HAP-1 (cell line): Measurements from ENCODE around the gene LRIG2.
"Not testable (repeated sequence)": the region's sequence is repeated elsewhere in the genome, so short reads cannot be mapped to it uniquely, and the experiment has no call there.

Experiments
- DNase-seq, 2 experiments: peaks; one replicate each; pipeline ENCODE4 v3.0.0-alpha.2; 2016 to 2020; ENCODE audit warnings: low spot score in 2 of 2
- H3K27me3 ChIP-seq: fragments of 250-450 bp; sonication (Bioruptor Pico); 2 replicates; pipeline ENCODE4 v1.5.1; 2020; ENCODE audit warnings: low read depth, mild to moderate bottlenecking, moderate library complexity
- H3K36me3 ChIP-seq: fragments of 250-450 bp; sonication (Bioruptor Pico); replicated peaks from 2 replicates; pipeline ENCODE4 v1.5.1; 2020; ENCODE audit warnings: mild to moderate bottlenecking
- H3K4me1 ChIP-seq: fragments of 250-450 bp; sonication (Bioruptor Pico); 2 replicates; pipeline ENCODE4 v1.5.1; 2020; ENCODE audit warnings: mild to moderate bottlenecking
- H3K4me3 ChIP-seq: fragments of 250-450 bp; sonication (Bioruptor Pico); 2 replicates; pipeline ENCODE4 v1.5.1; 2020; ENCODE audit warnings: mild to moderate bottlenecking, moderate library complexity
- H3K9me3 ChIP-seq: fragments of 250-450 bp; sonication (Bioruptor Pico); 2 replicates; pipeline ENCODE4 v1.5.1; 2020; ENCODE audit warnings: mild to moderate bottlenecking, moderate library complexity
- in situ Hi-C: fragments of 300-500 bp; cut with MboI; formaldehyde crosslinking; loops from 3 replicates; pipeline ENCODE4 v1.14.3; 2020; ENCODE audit warnings: low sequenced_read_pairs, inconsistent platforms, mixed read lengths

The LRIG2 gene

GRCh38 chr1:113142791-113143190 lies 69.8 kb downstream of the LRIG2 start:
- H3K36me3 ChIP-seq = no peaks in the 10 kb centered on the region
- H3K9me3 ChIP-seq = no peaks in the 10 kb centered on the region
- no peak for DNase-seq
- H3K4me1 ChIP-seq = peaks cover 2% of the 10 kb centered on the region; the same call in 1 of the 2 replicates
- H3K4me3 ChIP-seq = no peak overlapping the region
- H3K27me3 ChIP-seq = no peaks in the 10 kb centered on the region
- in situ Hi-C loops = loop anchor here (5.0 kb wide), 1 partner anchor 535 kb away; no protein-coding TSS in a partner anchor

- Histone ChIP-seq H3K36me3 (no peaks in the 10 kb centered on the region), H3K9me3 (no peaks in the 10 kb centered on the region), H3K4me3 (no peak overlapping the region)
Observed at GRCh38 chr1:113146242-113147072, 73.5 kb downstream of the LRIG2 start.

DNA sequence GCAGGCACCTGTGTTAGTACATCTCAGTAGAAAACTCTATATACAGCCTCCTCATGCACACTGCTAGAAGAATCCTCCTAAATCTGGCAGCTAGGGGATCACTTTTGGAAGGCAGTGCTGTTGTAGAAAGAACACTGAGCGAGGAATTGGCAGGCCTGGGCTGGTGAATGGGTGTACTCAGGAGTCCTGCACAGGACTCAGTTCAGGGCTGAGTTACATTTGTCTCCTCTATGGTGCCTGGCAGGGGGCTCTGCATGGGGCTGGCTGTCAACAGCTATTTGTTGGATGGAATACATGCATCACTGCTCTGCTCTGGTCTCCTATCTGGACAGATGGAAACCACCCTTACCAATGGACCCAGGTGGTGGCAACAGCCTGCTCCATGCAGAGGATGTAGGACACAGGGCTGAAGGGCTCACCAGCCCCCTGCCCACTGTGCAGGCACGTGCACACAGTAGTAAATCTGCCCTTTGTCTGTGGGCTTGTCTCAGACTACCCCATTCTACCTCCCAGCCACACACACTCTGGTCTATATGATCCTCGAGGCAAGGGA lies 74.2 kb downstream of the LRIG2 start:
- peaks cover 3% of the 10 kb centered on the region; the same call in 1 of the 2 replicates for H3K4me1 ChIP-seq
- in situ Hi-C loops = no loop called here
- no peak overlapping the region for H3K4me3 ChIP-seq
- DNase-seq = no peak
- no peaks in the 10 kb centered on the region for H3K36me3 ChIP-seq
- no peaks in the 10 kb centered on the region for H3K27me3 ChIP-seq
- no peaks in the 10 kb centered on the region for H3K9me3 ChIP-seq

More at GRCh38 chr1:113146242-113147072, 73.5 kb downstream of the LRIG2 start:
- H3K27me3 ChIP-seq = no peaks in the 10 kb centered on the region
- H3K4me1 ChIP-seq = peaks cover 3% of the 10 kb centered on the region; the same call in 1 of the 2 replicates
- no peak for DNase-seq
- in situ Hi-C loops = no loop called here

- Histone ChIP-seq H3K4me3 (no peak overlapping the region), H3K27me3 (no peaks in the 10 kb centered on the region), H3K36me3 (no peaks in the 10 kb centered on the region), H3K4me1 (peaks cover 3% of the 10 kb centered on the region; the same call in 1 of the 2 replicates), H3K9me3 (no peaks in the 10 kb centered on the region)
- no peak for DNase-seq
- in situ Hi-C loops = no loop called here
Observed at GRCh38 chr1:113147826-113148225, 74.8 kb downstream of the LRIG2 start.

DNA sequence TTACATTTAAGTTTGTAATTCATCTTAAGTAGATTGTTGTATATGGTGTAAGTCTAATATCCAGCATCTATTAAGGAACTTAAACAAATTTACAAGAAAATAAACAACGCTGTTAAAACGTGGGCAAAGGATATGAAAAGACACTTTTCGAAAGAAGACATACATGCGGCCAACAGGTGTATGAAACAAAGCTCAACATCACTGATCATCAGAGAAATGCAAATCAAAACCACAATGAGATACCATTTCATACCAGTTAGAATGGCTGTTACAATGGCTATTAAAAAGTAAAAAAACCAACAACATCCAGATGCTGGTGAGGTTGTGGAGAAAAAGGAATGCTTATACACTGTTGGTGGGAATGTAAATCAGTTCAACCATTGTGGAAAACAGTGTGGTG lies 77.5 kb downstream of the LRIG2 start:
- H3K36me3 ChIP-seq, DNase-seq, H3K27me3 ChIP-seq, H3K4me1 ChIP-seq, in situ Hi-C loops, H3K4me3 ChIP-seq, H3K9me3 ChIP-seq: not testable (repeated sequence)

DNA sequence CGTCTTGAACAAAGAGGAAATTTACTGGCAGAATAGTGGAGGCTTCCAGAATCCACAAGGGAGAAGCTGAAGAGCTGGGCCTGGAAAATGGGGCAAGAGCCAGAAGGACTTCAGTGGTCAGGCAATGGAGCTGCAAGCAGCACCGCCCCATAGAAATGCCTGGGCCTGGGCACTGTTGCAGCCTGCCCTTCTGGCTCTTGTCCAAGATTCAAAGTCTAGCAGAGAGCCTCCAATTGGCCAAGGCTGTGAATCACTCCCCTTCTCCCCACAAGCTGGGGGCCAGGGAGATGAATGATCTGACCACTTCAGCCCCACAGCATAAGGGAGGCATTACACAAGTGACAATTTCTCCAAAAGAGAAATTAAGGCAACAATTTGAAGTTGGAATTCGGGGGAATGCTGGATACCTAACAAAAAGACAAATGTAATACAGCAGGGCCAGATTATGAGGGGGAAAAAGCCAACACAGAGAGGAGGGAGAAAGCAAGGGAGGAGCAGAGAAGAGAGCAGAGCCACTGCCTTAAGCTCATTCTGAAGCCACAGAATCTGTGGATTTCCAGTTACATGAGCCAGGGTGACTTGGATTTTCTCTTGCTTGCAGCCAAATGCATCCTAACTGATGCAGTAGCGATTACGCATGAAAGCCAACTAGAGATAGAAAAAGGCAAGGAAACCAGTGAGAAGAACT lies 80.3 kb downstream of the LRIG2 start:
- Histone ChIP-seq H3K27me3 (no peaks in the 10 kb centered on the region), H3K4me1 (peaks cover 3% of the 10 kb centered on the region; the same call in 1 of the 2 replicates), H3K4me3 (no peak overlapping the region), H3K36me3 (no peaks in the 10 kb centered on the region), H3K9me3 (no peaks in the 10 kb centered on the region)
- no peak for DNase-seq
- in situ Hi-C loops = no loop called here

- no peak for DNase-seq
- H3K9me3 ChIP-seq = no peaks in the 10 kb centered on the region
- in situ Hi-C loops = no loop called here
- no peak overlapping the region for H3K4me3 ChIP-seq
- no peaks in the 10 kb centered on the region for H3K36me3 ChIP-seq
- H3K27me3 ChIP-seq = no peaks in the 10 kb centered on the region
- no peaks in the 10 kb centered on the region for H3K4me1 ChIP-seq
Observed at GRCh38 chr1:113156368-113156767, 83.4 kb downstream of the LRIG2 start.

GRCh38 chr1:113158743-113159142 lies 85.7 kb downstream of the LRIG2 start:
- DNase-seq, H3K4me3 ChIP-seq, H3K27me3 ChIP-seq, H3K36me3 ChIP-seq, in situ Hi-C loops, H3K4me1 ChIP-seq, H3K9me3 ChIP-seq: not testable (repeated sequence)

DNA sequence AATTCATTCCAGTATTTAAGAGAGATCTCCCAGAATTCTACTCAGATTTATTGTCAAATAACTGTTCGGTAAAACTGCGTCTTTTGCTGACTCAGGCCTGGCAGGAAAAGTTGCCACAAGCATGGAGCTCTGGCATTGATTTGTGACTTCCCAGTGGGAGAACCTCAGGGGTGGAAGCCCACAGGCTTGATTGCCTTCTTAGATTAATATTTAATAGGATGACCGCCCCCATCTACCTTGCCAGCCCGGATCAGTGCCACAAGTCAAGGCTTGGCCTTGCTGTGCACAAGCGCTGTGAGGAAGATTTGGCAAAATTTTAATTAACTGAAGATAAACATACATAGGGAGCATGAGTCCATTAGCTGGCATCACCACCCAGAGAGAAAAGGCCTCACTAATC lies 93.5 kb downstream of the LRIG2 start:
- no peaks in the 10 kb centered on the region for H3K27me3 ChIP-seq
- no peaks in the 10 kb centered on the region for H3K9me3 ChIP-seq
- H3K4me3 ChIP-seq = no peak overlapping the region
- H3K4me1 ChIP-seq = no peaks in the 10 kb centered on the region
- no peak for DNase-seq
- no peaks in the 10 kb centered on the region for H3K36me3 ChIP-seq
- in situ Hi-C loops = no loop called here

DNA sequence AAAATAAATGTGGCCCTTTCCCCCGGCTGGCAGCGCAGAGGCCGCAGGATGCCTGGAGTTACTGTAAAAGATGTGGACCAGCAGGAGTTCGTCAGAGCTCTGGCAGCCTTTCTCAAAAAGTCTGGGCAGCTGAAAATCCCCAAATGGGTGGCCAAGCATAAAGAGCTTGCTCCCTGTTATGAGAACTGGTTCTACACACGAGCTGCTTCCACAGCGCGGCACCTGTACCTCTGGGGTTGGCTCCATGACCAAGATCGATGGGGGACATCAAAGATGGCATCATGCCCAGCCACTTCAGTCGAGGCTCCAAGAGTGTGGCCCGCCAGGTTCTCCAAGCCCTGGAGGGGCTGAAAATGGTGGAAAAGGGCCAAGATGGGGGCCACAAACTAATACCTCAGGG lies 95.9 kb downstream of the LRIG2 start:
- H3K9me3 ChIP-seq = no peaks in the 10 kb centered on the region
- no peaks in the 10 kb centered on the region for H3K4me1 ChIP-seq
- no peaks in the 10 kb centered on the region for H3K27me3 ChIP-seq
- no peak for DNase-seq
- no peak overlapping the region for H3K4me3 ChIP-seq
- no peaks in the 10 kb centered on the region for H3K36me3 ChIP-seq
- in situ Hi-C loops = no loop called here

GRCh38 chr1:113169591-113169990 lies 96.6 kb downstream of the LRIG2 start:
- no peak overlapping the region for H3K4me3 ChIP-seq
- H3K9me3 ChIP-seq = no peaks in the 10 kb centered on the region
- no peaks in the 10 kb centered on the region for H3K27me3 ChIP-seq
- in situ Hi-C loops = no loop called here
- no peak for DNase-seq
- no peaks in the 10 kb centered on the region for H3K4me1 ChIP-seq
- no peaks in the 10 kb centered on the region for H3K36me3 ChIP-seq

- in situ Hi-C loops = no loop called here
- no peak for DNase-seq
- no peaks in the 10 kb centered on the region for H3K36me3 ChIP-seq
- no peak overlapping the region for H3K4me3 ChIP-seq
- no peaks in the 10 kb centered on the region for H3K9me3 ChIP-seq
- H3K4me1 ChIP-seq = no peaks in the 10 kb centered on the region
- no peaks in the 10 kb centered on the region for H3K27me3 ChIP-seq
Observed at GRCh38 chr1:113170519-113170918, 97.5 kb downstream of the LRIG2 start.

DNA sequence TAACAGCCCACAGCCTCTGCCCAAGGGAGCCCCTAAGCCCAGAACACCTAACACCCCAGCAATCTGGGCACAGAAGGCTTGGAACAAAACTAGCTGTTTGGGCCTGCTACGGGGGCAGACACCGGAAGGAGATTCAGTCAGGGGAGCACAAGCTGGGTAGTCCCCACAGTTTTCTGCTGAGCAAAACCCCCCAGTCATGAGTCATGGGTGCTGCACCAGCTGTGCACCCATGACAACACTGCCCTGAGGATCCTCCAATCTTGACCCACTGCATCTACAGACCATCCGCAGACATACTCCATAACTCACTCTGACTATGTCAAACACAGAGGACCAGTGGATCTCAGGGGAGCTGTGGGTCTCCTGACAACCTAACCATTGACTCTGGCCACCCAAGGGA lies 105.1 kb downstream of the LRIG2 start:
- H3K36me3 ChIP-seq = no peaks in the 10 kb centered on the region
- H3K4me1 ChIP-seq = no peaks in the 10 kb centered on the region
- in situ Hi-C loops = no loop called here

DNA sequence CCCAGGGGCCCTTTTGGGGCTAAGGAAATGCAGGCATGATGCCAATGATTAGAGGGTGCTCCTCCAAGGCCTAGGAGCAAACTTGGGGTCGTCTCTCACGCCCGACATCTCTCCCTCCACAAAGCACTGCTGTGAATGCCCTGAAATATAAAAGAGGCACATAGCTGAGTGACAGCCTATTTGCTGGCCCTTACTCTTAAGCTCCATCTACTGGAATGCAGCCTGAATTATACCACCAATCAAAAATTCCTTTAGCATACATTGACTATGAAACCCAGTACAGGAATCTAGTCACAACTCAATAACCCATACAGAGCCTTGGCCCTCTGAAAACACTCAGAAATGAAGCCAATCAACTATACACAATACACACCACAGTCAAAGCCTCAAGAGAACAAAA lies 105.5 kb downstream of the LRIG2 start:
- in situ Hi-C loops = no loop called here
- H3K4me1 ChIP-seq = no peaks in the 10 kb centered on the region

More for the DNA sequence above, 105.1 kb downstream of the LRIG2 start:
- H3K4me3 ChIP-seq = no peak overlapping the region
- no peaks in the 10 kb centered on the region for H3K9me3 ChIP-seq
- H3K27me3 ChIP-seq = peaks cover 6% of the 10 kb centered on the region; the same call in 1 of the 2 replicates
- no peak for DNase-seq

More for the DNA sequence above, 105.5 kb downstream of the LRIG2 start:
- peak in 1 of 2 experiments; percentile 21 for DNase-seq
- Histone ChIP-seq H3K36me3 (no peaks in the 10 kb centered on the region), H3K27me3 (peaks cover 6% of the 10 kb centered on the region; the same call in 1 of the 2 replicates), H3K9me3 (no peaks in the 10 kb centered on the region), H3K4me3 (no peak overlapping the region)
